Measurements from ENCODE around the gene DSCAM. TPM values are rescaled to one million over a fixed set of nuclear protein-coding genes. Genes with fewer than 3 reads are reported as not detected.

Gene DSCAM
- total and polyA plus RNA-seq, 2 experiments from 2014 or later: not detected

GRCh38 chr21:40616377-40616704 is 230.6 kb downstream of the DSCAM start:
- no peaks in the 10 kb centered on the region for H3K27me3 ChIP-seq (replicated peaks; ENCODE audit: insufficient read depth)
- no peaks in the 10 kb centered on the region for H3K79me2 ChIP-seq (ENCODE audit: insufficient read depth)
- TF ChIP-seq EZH2phosphoT487 (IDR thresholded peaks at IDR 0.05; ENCODE audit: insufficient read depth, low read depth): no peak
- no peak for TF ChIP-seq EZH2 (IDR thresholded peaks at IDR 0.05; ENCODE audit: insufficient read depth, poor library complexity, severe bottlenecking)
- WGBS, 2 experiments (ENCODE audit: low coverage in 1 of 2, low lambda C conversion rate in 2 of 2, missing lambda C conversion rate in 2 of 2): 56 to 58% methylated on average over 5 of the region's 5 CpGs
- no peaks in the 10 kb centered on the region for H3K4me1 ChIP-seq (ENCODE audit: insufficient read depth)
- no peaks in the 10 kb centered on the region for H3K9me2 ChIP-seq (ENCODE audit: insufficient read depth)
- H3K4me3 ChIP-seq: no peak overlapping the region
- no peak for DNase-seq
- no peak overlapping the region for H2AFZ ChIP-seq
- H4K20me1 ChIP-seq (ENCODE audit: insufficient read depth): no peaks in the 10 kb centered on the region
- no peaks in the 10 kb centered on the region for H3K9me3 ChIP-seq (ENCODE audit: low read depth)
- no peak overlapping the region for H3K27ac ChIP-seq
- in situ Hi-C loops (cut with MboI): no loop called here
- H3K36me3 ChIP-seq (ENCODE audit: low read depth): no peaks in the 10 kb centered on the region
- no peaks in the 10 kb centered on the region for H3F3A ChIP-seq (ENCODE audit: insufficient read depth)
- no peak overlapping the region for H3K9ac ChIP-seq
- no peak overlapping the region for H3K4me2 ChIP-seq (ENCODE audit: unreplicated experiment)

GRCh38 chr21:40615505-40616376 is 231.2 kb downstream of the DSCAM start:
- H3K27me3 ChIP-seq (replicated peaks; ENCODE audit: insufficient read depth): no peaks in the 10 kb centered on the region
- in situ Hi-C loops (cut with MboI): no loop called here
- no peak overlapping the region for H3K4me2 ChIP-seq (ENCODE audit: unreplicated experiment)
- H3K36me3 ChIP-seq (ENCODE audit: low read depth): no peaks in the 10 kb centered on the region
- WGBS, 2 experiments (ENCODE audit: low coverage in 1 of 2, low lambda C conversion rate in 2 of 2, missing lambda C conversion rate in 2 of 2): 14 to 20% methylated on average over 9 of the region's 9 CpGs
- no peak for DNase-seq
- no peaks in the 10 kb centered on the region for H3K9me3 ChIP-seq (ENCODE audit: low read depth)
- no peak overlapping the region for H2AFZ ChIP-seq
- no peaks in the 10 kb centered on the region for H4K20me1 ChIP-seq (ENCODE audit: insufficient read depth)
- H3K79me2 ChIP-seq (ENCODE audit: insufficient read depth): no peaks in the 10 kb centered on the region
- no peak for TF ChIP-seq EZH2phosphoT487 (IDR thresholded peaks at IDR 0.05; ENCODE audit: insufficient read depth, low read depth)
- no peak for TF ChIP-seq EZH2 (IDR thresholded peaks at IDR 0.05; ENCODE audit: insufficient read depth, poor library complexity, severe bottlenecking)
- no peak overlapping the region for H3K9ac ChIP-seq
- H3K4me1 ChIP-seq (ENCODE audit: insufficient read depth): no peaks in the 10 kb centered on the region
- H3K9me2 ChIP-seq (ENCODE audit: insufficient read depth): no peaks in the 10 kb centered on the region
- no peaks in the 10 kb centered on the region for H3F3A ChIP-seq (ENCODE audit: insufficient read depth)
- H3K4me3 ChIP-seq: no peak overlapping the region
- no peak overlapping the region for H3K27ac ChIP-seq

DNA sequence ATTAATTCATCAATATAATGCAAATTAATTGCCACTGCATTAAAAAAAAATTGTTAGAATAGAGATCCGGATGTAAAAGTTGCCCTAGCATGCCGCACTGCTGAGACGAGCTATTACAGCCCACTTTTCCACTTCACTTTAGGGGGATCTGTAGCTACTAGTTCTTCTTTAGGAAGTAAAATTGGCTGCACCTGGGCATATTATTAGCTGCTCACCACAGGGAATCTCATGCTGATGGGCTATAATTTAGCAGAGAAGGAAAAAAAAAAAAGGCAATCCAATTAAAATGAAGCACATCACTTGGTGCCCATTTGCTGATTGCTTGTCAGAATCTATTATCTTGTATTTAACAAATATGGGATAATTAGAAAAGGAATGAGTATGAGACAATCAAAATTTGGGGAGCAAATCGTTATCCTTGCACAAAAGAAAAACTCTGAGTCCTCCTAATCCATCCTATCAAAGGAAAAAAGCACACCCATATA is 233.4 kb downstream of the DSCAM start:
- H3K27me3 ChIP-seq (replicated peaks; ENCODE audit: insufficient read depth): no peaks in the 10 kb centered on the region
- TF ChIP-seq EZH2 (IDR thresholded peaks at IDR 0.05; ENCODE audit: insufficient read depth, poor library complexity, severe bottlenecking): no peak
- no peak for TF ChIP-seq EZH2phosphoT487 (IDR thresholded peaks at IDR 0.05; ENCODE audit: insufficient read depth, low read depth)
- H3K36me3 ChIP-seq (ENCODE audit: low read depth): no peaks in the 10 kb centered on the region
- H3F3A ChIP-seq (ENCODE audit: insufficient read depth): no peaks in the 10 kb centered on the region
- H3K27ac ChIP-seq: no peak overlapping the region
- H4K20me1 ChIP-seq (ENCODE audit: insufficient read depth): no peaks in the 10 kb centered on the region
- WGBS, 2 experiments (ENCODE audit: low coverage in 1 of 2, low lambda C conversion rate in 2 of 2, missing lambda C conversion rate in 2 of 2): 34 to 47% methylated on average over 4 of the region's 4 CpGs
- no peaks in the 10 kb centered on the region for H3K9me2 ChIP-seq (ENCODE audit: insufficient read depth)
- no peak overlapping the region for H3K4me3 ChIP-seq
- H3K9ac ChIP-seq: no peak overlapping the region
- in situ Hi-C loops (cut with MboI): no loop called here
- DNase-seq: no peak
- no peaks in the 10 kb centered on the region for H3K79me2 ChIP-seq (ENCODE audit: insufficient read depth)
- no peak overlapping the region for H3K4me2 ChIP-seq (ENCODE audit: unreplicated experiment)
- H3K9me3 ChIP-seq (ENCODE audit: low read depth): no peaks in the 10 kb centered on the region
- no peaks in the 10 kb centered on the region for H3K4me1 ChIP-seq (ENCODE audit: insufficient read depth)
- H2AFZ ChIP-seq: no peak overlapping the region

DNA sequence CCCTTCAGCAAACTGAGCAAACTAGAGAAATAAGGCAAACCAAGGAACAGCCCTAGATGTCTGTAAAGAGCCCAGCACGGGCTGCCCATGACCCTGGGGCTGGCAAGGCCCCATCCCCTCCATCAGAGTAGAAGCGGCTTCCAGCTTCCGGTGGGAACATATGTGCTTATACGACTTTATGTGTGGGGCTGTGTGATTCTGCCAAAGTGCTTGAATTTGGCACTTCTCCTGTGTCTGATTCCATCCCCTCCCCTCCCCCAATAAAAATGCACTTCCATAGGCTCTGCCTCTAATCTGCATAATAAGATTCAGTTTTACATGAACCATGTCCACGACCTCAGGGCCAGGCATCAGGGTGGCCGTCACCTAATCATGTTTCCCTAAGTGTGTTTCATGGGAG is 236.6 kb downstream of the DSCAM start:
- TF ChIP-seq EZH2 (IDR thresholded peaks at IDR 0.05; ENCODE audit: insufficient read depth, poor library complexity, severe bottlenecking) (no peak), EZH2phosphoT487 (IDR thresholded peaks at IDR 0.05; ENCODE audit: insufficient read depth, low read depth) (no peak)
- Histone ChIP-seq H3K27ac (no peak overlapping the region), H3K9ac (no peak overlapping the region), H3K36me3 (ENCODE audit: low read depth) (no peaks in the 10 kb centered on the region), H3K4me2 (ENCODE audit: unreplicated experiment) (no peak overlapping the region), H3K4me1 (ENCODE audit: insufficient read depth) (no peaks in the 10 kb centered on the region), H3F3A (ENCODE audit: insufficient read depth) (no peaks in the 10 kb centered on the region), H2AFZ (no peak overlapping the region), H3K4me3 (no peak overlapping the region), H3K79me2 (ENCODE audit: insufficient read depth) (no peaks in the 10 kb centered on the region), H3K27me3 (replicated peaks; ENCODE audit: insufficient read depth) (no peaks in the 10 kb centered on the region), H4K20me1 (ENCODE audit: insufficient read depth) (no peaks in the 10 kb centered on the region), H3K9me2 (ENCODE audit: insufficient read depth) (no peaks in the 10 kb centered on the region), H3K9me3 (ENCODE audit: low read depth) (no peaks in the 10 kb centered on the region)
- WGBS, 2 experiments (ENCODE audit: low coverage in 1 of 2, low lambda C conversion rate in 2 of 2, missing lambda C conversion rate in 2 of 2): 35 to 39% methylated on average over 6 of the region's 6 CpGs
- in situ Hi-C loops (cut with MboI): no loop called here
- no peak for DNase-seq
